HG03139 (cell line): ENCODE measurements around the gene SLC13A5.
"Not testable (repeated sequence)": the region's sequence is repeated elsewhere in the genome, so short reads cannot be mapped to it uniquely, and the experiment has no call there.

Source experiments
- ATAC-seq: cut with Tn5 transposase; IDR thresholded peaks from one replicate; pipeline ENCODE4 v1.9.1; 2021; ENCODE audit not compliant: unreplicated experiment

Gene SLC13A5

DNA sequence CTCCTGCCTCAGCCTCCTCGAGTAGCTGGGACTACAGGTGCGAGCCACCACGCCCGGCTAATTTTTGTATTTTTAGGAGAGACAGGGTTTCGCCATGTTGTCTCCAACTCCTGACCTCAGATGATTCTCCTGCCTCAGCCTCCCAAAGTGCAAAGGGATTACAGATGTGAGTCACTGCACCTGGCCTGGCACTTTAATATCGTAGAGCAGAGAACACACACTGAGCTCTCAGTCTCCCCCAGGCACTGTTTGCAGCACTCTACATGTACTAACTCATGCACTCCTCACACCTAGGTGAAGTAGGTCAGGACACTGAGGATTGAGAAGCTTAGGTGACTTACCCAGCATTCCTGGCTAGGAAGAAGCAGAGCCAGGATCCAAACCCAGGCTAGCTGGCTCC, 46.6 kb downstream of the SLC13A5 start:
- no peak for ATAC-seq

DNA sequence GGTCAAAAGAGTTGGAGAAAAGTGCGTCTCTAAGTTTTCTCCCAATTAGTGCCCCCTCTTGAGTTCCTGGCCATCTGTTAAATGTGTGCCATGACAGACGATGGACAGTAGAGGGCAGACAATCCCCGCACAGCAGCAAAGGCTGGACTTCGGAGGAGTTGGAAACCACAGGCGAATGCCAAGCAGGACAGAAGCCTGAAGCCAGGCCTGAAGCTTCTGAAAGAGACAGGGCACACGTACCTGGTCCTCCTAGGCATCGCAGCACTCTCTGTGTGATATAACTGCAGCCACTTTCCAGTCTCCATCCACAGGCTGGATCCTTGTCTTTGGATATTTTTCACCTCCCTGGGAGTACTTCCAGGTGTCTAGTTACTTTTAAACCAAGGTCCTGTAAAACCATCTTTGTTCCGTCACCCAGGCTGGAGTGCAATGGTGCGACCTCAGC, 47.1 kb downstream of the SLC13A5 start:
- ATAC-seq = no peak

DNA sequence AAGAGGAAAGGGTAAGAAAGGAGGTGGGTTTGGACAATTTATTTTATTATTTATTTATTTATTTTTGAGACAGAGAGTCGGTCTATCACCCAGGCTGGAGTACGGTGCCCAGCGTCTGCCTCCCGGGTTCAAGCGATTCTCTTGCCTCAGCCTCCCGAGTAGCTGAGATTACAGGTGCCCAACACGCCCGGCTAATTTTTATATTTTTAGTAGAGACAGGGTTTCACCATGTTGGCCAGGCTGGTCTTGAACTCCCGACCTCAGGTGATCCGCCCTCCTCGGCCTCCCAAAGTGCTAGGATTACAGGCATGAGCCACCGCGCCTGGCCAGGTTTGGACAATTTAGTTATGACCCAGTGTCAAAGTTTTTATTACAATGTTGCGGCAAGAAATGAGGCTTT, 50.0 kb downstream of the SLC13A5 start:
- not testable (repeated sequence) for ATAC-seq

DNA sequence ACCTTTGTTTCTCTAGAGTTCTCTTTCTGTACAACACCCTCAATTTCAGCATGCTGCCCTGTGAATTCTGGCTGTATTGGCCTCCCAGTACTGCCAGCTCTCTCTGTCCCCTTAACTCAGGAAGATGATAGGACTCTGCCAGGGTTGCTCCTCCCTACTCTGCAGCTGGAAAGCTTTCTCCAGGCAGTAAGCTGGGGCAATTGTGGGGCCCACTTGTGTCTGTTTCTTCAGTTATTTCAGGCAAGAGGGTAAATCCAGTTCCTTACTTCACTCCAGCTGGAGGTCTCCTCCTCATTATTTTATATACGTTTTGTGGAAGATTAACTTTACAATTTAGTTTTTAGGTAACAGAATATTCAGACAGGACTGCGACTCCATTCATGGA, 51.7 kb downstream of the SLC13A5 start:
- no peak for ATAC-seq

DNA sequence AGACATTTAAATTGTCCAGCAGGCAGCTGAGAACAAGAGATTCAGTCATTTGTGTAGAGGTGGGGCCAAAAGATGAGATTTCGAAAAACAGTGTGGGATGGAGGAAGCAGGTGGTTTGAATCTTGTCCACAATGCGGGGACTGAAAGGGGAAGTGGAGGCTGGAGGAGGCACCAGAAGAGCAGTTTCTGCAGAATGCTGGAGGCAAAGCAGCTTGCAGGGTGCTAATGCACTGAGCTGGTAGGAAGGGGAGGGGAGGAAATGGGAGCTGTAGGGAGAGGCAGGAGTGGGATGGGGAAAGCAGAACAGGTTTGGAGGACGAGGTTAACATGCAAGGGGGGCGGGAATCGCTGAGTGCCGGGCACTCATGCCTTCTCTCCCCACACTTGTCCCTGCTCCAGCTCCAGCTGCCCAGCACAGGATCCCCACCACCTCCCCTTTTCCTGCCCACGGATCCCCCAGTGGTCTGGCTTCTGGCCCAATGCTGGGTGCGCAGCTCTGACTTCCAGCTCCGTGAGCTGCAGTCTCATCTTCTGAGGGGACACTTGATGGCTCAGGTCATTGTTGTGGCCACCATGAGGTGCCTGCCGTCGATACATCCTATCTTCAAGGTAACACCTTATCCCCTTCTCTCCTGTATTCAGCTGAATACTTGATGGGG, 52.2 kb downstream of the SLC13A5 start:
- peak; percentile 71 for ATAC-seq

DNA sequence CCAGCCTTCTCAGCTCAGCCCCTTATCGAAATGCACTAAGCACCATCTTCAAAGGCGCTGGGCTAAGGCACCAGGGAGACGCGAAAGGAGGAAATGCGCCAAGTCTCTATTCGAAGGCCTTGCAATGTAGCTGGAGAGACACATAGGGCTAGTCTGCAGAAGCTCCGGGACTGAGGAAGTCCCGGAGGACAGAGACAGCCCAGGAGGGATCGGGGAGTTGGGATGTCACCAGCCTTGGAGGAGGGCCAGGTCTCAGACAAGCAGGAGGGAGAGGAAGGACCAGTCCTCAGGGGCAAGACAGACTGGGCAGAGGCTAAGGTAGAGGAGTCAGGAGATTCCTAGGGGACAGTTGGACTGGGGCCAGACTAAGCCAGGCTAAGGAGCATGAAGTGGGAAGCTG, 53.1 kb downstream of the SLC13A5 start:
- no peak for ATAC-seq

DNA sequence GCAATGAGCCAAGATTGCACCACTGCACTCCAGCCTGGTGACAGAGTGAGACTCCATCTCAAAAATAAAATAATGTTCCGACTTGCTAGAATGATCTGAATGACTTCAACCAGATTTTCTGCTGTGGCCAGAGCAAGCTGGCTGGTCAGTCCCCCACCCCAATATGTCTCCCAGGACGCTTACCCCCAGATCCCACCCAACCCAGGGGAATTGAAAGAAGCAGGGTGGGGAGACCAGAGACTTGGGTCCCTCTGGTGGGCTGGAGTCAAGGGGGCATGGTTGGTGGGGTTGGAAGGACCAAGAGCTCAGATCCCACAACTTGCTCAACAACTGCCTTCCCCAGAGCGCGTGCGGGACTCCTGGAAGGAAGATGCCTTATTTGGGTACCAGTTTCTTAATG, 54.8 kb downstream of the SLC13A5 start:
- not testable (repeated sequence) for ATAC-seq

DNA sequence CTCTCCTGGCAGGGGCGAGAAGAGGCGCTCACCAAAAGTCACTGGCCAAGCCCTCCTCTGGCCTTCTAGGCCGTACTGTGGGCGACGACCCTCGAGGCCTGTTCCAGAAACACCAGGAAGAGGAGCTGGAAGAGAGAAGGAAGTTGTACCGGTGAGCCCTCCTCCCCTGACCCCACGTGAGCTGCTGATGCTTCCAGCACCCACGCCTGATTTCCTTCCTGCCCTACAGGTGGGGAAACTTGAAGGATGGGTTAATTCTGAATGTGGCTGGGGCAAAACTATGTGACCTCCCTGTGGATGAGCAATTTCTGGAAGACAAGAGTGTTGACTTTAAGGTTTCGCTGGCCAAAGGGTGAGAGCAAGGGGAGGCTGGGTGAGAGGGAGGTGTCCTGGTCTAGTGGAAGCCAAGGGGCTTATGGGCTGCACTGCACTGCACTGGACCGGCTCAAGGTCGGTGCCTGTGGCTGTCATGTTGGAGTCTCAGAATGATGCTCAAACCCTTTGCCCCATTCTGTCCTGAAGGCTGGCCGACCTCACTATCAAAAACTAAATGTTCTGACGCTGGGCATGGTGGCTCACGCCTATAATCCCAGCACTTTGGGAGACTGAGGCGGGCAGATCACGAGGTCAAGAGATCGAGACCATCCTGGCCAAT, 55.4 kb downstream of the SLC13A5 start:
- no peak for ATAC-seq

DNA sequence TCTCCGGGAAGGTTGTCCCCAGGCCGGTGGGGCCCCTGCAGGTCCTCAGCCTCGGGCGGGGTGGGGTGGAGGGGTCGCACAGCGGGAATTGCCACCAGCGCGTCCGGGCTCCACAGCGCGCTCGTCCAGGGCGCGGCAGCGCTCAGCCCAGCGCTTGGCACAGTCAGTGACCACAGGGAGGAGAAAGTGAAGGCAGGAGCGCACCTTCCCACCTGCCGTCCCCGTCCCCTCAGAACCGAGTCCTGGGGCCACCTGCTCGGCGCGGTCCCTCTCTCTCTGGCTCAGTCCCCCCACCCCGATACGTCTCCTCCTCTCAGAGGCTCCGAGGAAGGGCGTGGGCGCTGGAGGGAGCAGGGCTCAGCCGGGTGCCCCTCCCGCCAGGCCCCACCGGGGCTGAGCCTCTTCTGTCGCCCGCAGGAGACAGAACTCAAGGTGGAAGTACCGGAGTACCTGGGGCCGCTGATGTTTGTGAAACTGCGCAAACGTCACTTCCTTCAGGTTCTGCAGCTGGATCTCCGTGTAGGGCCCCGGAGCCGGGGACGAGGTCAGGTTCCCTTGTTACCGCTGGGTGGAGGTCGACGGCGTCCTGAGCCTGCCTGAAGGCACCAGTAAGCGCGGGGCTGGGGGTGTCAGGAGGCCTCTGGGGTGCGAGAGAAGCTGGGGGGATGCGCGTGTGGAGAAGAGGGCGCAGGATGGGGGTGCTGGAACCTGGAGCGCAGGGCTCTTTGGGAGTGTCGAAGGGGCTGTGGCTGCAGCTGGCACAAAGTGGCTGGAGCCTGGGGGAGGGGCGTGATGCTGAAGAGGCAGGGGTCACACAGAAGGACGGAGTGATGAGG, 56.2 kb downstream of the SLC13A5 start:
- not testable (repeated sequence) for ATAC-seq

DNA sequence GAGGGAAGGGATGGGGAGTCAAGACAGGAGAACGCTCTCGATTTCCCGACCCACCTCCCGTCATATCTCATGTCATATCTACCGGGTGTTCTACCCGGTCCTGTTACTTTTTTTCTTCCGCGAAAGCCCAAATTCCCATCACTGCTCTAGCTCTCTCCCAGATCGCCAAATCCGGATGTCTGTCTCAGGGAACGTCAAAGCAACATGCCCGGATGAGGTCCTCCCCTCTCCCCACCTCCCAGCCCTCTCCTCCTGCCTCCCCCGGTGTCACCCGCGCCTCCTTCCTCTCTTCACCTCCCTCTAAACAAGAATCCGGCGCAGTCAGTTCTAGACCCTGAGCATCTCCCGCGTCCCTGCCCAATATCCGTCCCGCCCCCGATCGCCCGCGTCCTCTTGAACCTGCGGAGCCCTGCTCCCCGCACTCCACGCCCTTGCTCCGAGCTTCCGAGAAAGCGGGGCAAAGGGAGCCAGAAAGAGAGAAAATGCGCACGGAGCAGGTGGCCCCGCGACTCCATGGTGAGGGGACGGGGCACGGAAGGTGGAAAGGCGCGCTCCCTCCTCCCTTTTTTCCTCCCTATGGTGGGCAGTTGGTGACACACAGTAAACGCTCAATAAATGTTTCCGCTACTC, 57.3 kb downstream of the SLC13A5 start:
- not testable (repeated sequence) for ATAC-seq

DNA sequence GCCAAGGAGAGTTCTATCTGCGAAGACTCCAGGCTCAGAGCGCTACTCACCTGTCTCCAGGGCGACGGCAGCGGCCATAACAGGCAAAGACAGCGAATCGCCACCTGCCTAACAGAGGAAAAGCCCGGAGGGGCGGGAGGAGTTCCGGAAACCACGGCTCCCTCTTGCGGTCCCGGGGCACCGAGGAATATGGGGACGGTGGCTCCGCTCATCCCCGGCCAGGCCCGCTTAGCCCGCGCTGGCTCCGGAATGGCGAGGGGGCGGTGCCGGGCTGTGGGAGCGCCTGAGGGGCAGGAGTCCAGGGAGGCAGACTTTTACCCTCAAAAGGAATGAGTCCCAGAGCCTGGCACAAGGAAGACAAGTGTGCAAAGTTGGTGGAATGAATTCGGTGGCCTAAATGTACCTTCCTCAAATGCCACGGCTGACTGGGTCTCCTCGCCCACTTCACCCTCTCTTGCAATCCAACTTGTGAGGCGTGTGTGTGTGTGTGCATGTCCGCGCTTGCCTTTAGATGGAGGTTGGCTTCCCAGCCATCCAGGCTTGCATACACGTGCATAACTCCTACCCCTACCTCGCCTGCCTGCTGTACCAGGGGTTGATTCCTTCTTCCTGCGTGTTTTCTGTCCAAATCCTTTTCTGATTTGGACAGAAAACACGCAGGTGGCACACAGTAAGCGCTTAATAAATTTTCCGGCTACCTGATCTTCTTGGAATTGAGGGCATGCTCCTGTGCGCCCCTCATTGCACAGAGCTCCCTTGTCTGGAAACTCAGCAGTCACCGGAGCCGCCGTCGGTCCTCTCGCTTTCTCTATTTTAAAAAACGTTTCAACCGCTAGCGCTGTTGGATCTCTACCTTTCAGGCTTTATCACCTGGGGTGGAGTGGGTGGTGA, 58.1 kb downstream of the SLC13A5 start:
- no peak for ATAC-seq

DNA sequence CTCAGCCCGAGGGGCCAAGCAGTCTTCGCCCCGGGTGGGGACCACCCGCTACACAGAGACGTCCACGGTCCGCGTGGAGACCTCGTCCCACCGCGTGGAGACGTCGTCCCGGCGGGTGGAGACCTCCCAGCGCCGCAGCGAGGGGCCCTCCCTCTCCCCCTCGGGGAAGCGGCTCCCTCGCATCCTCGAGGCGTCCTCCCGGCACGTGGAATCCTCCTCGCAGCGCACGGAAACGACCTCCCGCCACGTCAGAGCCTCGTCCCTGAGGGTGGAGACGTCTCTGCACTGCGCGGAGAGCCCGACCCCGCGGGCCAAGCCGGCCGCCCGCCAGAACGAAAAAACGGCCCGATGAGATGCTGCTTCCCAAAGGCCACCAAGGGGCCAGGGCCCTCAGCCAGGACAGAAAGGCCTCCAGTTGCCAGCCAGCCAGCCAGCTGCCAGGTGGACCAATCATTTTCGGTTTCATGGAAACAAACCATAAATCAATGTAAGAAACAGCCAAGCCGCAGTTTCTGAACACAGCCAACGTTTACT, 61.2 kb downstream of the SLC13A5 start:
- ATAC-seq = peak; percentile 13

DNA sequence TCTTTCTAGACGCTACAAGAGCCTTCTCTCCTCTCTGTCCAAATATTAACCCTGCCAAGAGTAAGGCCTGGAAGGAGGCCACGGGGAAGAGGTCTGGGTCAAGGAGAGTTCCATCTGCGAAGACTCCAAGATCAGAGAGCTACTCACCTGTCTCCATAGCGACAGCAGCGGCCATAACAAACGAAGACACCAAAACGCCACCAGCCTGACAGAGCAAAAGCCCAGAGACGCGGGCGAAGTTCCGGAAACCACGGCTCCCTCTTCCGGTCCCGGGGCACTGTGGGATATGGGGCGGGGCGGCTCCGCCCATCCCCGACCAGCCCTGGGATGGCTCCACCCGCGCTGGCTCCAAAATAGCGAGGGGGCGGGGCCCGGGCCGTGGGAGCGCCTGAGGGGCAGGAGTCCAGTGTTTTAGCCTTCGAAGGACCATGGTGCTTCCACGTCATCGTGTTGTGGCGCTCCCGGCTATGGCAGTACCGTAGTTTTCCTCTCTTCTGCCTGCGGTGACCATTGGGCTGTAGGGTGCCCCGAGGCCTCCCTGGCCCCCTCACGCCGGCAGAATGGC, 61.7 kb downstream of the SLC13A5 start, which contains the start of the genes C17orf100 and MED31:
Gene C17orf100, plus strand, starts transcription at position 409 of the 565 bp plus-strand sequence. Its CDS starts 152 bp downstream, at position 561.
Gene MED31, minus strand, starts transcription at position 252 of the 565 bp plus-strand sequence. Its CDS starts 77 bp downstream, at position 175.
- peak; percentile 71 for ATAC-seq

DNA sequence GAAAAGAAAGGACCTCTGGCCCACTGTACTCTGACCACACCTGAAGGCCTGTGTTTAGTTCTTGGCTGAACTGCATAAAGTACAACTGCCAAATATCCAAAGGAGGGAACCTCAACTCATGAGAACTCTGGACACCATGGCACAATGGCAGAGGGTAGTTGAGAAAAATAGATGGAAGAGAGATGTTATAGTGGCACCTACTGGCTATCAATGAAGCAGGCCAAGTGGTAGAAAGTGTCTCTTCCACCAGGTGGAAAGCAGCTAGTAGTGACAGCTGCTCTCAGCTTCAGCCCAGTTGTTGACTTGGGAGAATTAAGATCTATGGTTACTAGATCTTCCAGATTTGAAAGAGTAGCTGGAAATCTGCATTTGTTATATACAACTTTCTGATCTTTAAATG, 65.0 kb downstream of the SLC13A5 start:
- no peak for ATAC-seq

DNA sequence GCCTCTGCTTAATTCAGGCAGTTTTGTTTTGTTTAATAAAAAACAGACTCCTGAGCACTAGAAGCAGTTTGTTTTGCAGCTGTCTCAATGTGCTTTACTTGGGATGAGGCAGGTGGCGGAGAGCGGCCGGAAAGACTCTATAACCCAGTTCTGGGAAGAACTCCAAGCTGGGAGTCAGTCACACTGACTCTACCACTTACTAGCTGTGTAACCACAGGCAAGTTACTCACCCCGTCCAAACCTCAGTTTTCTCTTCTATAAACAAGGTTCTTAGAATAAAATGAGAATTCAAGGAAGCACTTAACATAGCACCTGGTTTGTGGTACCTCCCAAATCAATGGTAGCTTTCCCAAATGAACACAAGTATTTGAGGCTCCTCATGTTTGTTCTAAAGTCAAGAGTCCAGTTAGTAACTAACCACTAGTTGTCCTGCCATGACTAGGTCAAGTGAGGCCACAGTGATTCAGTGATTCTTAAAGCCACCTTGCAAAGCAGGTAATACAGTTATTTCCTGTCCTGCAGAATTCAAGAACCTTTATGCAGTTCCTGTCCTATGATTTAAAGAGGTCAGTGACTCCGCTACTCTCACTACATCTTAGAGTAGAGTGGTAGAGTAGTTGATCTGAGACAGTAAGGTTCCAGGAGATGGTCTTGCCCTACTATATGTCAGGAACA, 69.6 kb downstream of the SLC13A5 start:
- no peak for ATAC-seq

DNA sequence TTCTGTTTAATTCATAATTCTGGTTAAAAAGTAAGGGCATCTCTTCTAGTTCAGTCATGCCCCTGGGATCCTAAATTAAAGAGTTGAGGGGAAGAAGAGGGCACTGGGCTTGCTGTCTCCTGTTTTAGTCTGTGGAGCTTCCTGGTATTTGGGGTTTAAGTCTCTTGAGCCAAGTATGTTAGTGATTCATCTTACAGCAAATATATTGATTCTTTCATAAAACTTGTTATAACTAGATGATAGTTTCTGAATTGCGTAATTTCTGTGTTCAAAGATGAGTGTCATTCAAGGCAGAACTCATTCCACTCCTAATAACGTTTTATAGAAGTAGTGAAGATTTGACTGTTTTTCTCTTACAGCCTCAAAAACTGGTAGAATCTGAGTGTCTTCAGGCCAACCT, 70.6 kb downstream of the SLC13A5 start:
- no peak for ATAC-seq

DNA sequence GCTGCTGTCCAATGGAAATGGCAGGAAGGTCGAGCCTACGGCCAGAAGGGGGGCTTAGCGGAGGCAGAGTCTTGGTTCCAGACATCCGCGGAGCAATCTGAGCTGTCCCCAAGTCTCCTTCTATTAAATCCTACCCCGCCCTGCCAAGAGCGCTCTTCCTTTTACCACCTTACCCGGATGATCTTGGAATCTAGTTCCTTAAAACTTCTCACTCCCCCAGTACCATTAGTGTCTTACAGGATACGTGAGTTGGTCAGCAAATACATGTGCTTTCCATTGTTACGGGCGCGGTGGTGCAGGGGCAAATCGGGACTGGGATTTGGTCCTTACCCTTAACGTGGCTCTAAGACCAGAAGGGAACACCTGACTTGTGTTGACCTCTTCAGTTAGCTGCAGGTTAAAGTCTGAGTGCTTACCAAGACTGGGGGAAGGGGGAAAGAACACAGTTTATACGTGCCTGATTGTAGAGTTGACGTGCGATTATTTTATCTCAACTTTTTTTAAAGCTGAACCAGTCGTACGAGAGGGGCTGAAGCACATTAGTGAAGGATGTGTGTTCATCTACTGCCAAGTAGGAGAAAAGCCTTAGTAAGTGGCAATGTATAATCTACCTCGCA, 71.8 kb downstream of the SLC13A5 start:
- ATAC-seq = no peak

DNA sequence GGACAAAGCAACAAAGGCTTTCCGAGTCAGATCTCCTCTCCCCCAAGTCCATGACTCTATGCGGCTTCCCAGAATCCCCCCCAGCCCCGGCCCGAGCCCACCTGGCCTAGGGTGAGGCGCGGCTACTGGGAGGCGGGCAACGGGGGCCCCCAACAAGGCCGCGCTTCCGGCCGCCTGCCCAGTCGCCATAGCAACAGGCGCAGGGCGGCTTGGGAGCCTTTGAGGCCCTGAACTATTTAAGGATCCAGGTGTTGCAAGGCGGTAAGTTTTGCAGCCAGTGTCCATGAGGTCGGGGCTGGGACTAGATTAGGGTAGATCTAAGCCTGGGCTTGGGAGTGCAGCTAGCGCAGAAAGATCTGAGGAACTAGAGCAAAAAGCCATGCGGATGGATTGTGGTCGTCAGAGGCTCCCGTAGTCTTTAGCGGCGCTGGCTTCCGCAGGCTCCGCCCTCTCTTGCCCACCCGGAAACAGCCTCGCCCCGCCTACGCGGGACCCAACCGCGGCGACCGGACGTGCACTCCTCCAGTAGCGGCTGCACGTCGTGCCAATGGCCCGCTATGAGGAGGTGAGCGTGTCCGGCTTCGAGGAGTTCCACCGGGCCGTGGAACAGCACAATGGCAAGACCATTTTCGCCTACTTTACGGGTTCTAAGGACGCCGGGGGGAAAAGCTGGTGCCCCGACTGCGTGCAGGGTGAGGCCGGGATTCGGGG, 72.5 kb downstream of the SLC13A5 start, which contains the start of the genes KIAA0753 and TXNDC17:
Gene KIAA0753, minus strand, starts transcription at position 176 of the 711 bp plus-strand sequence. CDS start 5,608 bp downstream, outside the sequence.
Gene TXNDC17, plus strand, starts transcription at position 525 of the 711 bp plus-strand sequence. Its CDS starts 23 bp downstream, at position 548.
- peak; percentile 66 for ATAC-seq
